Hepatocyte (in vitro differentiated cells): Measurements from ENCODE around the gene DAB2IP.

Experiments
- CTCF ChIP-seq: fragments of 200-600 bp; sonication (generic); IDR thresholded peaks from 2 replicates; pipeline ENCODE4 v1.5.1; 2016; ENCODE audit warnings: antibody characterized with exemption, mild to moderate bottlenecking; ENCODE audit not compliant: poor library complexity
- EZH2 ChIP-seq: fragments of 200-600 bp; sonication (generic); IDR thresholded peaks from 2 replicates; pipeline ENCODE4 v1.6.1; 2016; ENCODE audit warnings: antibody characterized with exemption, mild to moderate bottlenecking, borderline replicate concordance
- EZH2phosphoT487 ChIP-seq: fragments of 200-600 bp; sonication (generic); IDR thresholded peaks from one replicate; pipeline ENCODE4 v1.6.1; 2018; ENCODE audit warnings: antibody characterized with exemption, mild to moderate bottlenecking, low read depth, moderate library complexity; ENCODE audit not compliant: unreplicated experiment, severe bottlenecking

DNA sequence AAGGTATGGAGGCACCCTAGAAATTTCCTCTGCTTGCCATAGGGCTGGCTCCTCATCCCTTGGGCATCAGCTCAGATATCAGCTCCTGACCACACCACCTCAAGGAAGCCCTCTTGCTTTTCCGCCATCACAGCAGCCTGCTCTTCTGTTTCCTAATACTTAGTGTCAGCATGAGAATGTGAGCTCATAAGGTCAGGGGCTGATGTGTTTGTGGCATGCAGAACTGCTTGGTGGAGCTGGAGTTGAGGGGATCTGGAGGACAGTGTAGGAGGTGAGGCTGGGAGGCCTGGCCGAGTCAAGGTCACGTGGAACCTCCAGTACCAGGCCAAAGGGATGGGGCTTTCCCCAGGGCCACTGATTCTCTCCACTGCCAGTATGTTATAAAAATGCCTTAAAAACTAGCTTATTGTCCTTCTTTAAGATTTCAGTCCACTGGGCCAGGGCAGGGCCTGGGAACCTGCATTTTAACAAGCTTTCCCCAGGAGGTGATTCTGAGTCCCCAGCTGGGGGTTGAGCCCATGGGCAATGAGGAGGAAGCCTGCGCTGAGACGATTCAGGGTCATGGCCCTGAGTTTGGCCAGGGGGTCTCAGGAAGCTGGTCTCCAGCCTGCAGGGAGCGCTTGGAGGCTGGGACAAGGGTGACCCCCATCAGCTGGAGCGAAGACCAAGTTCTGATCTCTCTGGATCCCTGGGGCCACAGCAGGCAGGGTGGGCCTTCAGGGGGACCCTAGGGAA is 28.6 kb downstream of the DAB2IP start:
- TF ChIP-seq EZH2 = no peak
- TF ChIP-seq CTCF = no peak
- no peak for TF ChIP-seq EZH2phosphoT487
